IPS DF 19.7 (cell line): ENCODE measurements around the gene CCL1.
"Not testable (repeated sequence)": the region's sequence is repeated elsewhere in the genome, so short reads cannot be mapped to it uniquely, and the experiment has no call there.

ENCODE experiments used
- DNase-seq: peaks from one replicate; pipeline ENCODE4 v3.0.0-alpha.2; 2013; ENCODE audit warnings: low read depth, low spot score

CCL1 gene

GRCh38 chr17:34360601-34361270 lies 2.3 kb downstream of the CCL1 start:
- no peak for DNase-seq

GRCh38 chr17:34358631-34359030 lies 4.4 kb downstream of the CCL1 start:
- no peak for DNase-seq

DNA sequence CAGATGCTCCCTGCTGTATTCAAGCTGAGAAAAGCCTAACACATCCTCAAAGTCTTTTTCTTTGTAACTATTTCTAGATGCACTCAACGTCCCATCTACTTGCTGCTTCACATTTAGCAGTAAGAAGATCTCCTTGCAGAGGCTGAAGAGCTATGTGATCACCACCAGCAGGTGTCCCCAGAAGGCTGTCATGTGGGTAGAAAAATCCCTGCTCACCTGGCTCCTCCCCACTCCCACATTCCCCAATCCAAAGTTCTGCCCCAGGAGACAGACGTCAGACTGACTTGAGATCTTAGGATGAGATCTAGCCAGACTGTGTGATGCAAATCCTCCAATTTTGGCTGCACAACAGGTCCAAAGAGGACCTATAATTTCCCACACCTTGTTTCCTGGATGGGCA lies 5.6 kb downstream of the CCL1 start:
- DNase-seq, result no peak

DNA sequence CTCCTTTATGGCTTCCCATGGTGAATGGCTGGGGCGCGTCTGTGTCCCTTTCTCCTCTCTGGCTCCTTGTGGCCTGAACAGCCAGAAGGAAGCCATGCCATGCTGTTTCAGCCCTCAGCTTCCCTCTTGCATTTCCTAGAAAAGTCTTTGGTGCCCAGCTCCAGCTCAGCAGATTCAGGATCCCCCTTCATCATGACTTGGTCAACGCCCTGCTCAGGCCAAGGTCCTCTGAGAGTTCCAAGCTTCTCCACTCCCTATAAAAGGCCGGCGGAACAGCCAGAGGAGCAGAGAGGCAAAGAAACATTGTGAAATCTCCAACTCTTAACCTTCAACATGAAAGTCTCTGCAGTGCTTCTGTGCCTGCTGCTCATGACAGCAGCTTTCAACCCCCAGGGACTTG lies 6.8 kb downstream of the CCL1 start, which contains the start of gene CCL13:
Gene CCL13, plus strand, starts transcription at position 287 of the 400 bp plus-strand sequence. Its CDS starts 47 bp downstream, at position 334.
- no peak for DNase-seq

DNA sequence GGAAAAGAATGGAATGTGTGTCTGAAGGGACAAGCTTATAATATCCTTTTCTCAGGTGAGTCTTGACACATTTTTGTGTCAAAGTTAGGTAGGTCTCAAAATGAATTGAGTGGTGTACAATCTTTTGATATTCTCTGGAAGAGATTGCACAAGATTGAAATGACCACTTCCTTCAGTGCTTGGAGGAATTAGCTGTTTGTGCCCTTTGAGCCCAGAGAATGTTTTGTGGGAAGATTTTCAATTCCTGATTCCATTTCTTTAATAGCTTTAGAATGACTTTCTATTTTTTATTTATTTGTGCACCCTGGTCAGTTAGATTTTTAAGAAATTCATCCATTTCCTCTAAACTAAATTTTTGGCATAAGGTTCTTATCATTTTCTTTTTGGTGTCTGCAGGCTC lies 8.4 kb downstream of the CCL1 start:
- DNase-seq, result no peak

GRCh38 chr17:34352191-34352590 lies 10.8 kb downstream of the CCL1 start:
- DNase-seq, result no peak

- DNase-seq, result no peak
Observed at GRCh38 chr17:34351096-34351495, 11.9 kb downstream of the CCL1 start.

DNA sequence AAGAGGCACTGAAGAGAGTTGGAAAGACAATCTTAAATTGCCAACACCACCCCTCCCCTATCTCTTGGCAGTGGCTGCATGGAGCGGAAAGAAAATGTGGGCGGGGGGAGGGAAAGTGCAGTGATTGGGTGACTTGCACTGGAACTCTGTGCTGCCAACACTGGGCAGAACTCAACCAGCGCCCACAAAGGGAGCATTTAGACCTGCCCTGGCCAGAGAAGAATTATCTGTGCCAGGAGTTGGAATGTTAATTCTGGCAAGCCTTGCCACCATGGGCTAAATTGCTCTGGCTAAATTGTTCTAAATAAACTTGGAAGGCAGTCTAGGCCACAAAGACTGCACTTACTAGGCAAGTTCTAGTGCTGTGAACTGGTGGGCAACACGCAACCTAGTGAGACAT lies 13.3 kb downstream of the CCL1 start:
- DNase-seq, result no peak

GRCh38 chr17:34347063-34347462 lies 16.0 kb downstream of the CCL1 start:
- DNase-seq, result no peak

GRCh38 chr17:34341916-34342315 lies 21.1 kb downstream of the CCL1 start:
- no peak for DNase-seq

GRCh38 chr17:34339138-34339770 lies 23.8 kb downstream of the CCL1 start:
- no peak for DNase-seq

DNA sequence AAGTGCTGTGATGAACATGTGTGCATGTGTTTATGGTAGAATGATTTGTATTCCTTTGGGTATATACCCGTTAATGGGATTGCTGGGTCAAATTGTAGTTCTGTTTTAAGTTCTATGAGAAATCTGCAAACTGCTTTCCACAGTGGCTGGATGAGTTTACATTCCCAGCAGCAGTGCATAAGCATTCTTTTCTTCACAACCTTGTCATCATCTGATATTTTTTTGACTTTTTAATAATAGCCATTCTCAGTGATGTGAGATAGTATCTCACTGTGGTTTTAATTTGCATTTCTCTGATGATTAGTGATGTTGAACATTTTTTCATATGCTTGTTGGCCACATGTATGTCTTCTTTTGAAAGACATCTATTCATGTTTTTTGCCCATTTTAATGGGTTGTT lies 25.3 kb downstream of the CCL1 start:
- no peak for DNase-seq

DNA sequence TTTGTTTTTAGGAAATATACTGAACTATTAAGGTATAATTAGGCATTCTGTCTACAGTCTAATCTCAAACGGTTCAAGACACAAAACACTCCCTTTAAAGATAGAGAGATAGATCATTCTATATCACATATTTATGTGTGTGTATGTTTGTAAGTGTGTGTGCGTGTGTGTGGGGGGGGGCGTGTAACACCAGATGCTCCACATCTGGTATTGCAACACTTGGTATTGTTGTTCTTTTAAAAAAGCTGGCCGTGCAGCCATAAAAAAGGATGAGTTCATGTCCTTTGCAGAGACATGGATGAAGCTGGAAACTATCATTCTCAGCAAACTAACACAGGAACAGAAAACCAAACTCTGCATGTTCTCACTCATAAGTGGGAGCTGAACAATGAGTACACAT lies 35.5 kb downstream of the CCL1 start:
- not testable (repeated sequence) for DNase-seq

GRCh38 chr17:34321964-34322363 lies 41.1 kb downstream of the CCL1 start:
- no peak for DNase-seq

DNA sequence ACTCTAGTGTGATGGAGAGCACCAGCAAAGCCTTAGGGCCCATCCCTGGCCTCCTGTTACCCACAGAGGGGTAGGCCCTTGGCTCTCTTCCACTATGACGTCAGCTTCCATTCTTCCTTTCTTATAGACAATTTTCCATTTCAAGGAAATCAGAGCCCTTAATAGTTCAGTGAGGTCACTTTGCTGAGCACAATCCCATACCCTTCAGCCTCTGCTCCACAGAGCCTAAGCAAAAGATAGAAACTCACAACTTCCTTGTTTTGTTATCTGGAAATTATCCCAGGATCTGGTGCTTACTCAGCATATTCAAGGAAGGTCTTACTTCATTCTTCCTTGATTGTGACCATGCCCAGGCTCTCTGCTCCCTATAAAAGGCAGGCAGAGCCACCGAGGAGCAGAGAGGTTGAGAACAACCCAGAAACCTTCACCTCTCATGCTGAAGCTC lies 44.0 kb downstream of the CCL1 start, which contains the start of gene CCL8:
Gene CCL8, plus strand, starts transcription at position 397 of the 445 bp plus-strand sequence. CDS start 67 bp downstream, outside the sequence.
- no peak for DNase-seq

- DNase-seq, result no peak
Observed at GRCh38 chr17:34318474-34318873, 44.6 kb downstream of the CCL1 start.

GRCh38 chr17:34314279-34314678 lies 48.8 kb downstream of the CCL1 start:
- no peak for DNase-seq

GRCh38 chr17:34313164-34313563 lies 49.9 kb downstream of the CCL1 start:
- no peak for DNase-seq

- DNase-seq, result no peak
Observed at GRCh38 chr17:34312080-34312479, 51.0 kb downstream of the CCL1 start.

GRCh38 chr17:34311291-34311690 lies 51.7 kb downstream of the CCL1 start:
- DNase-seq, result no peak
